ENCODE measurements around the gene SH2D7. TPM values are rescaled to one million over a fixed set of nuclear protein-coding genes. Genes with fewer than 3 reads are reported as not detected.
A peak's percentile ranks its signal among the peaks of the same experiment; 100 is the strongest.
"Not testable (repeated sequence)": the region's sequence is repeated elsewhere in the genome, so short reads cannot be mapped to it uniquely, and the experiment has no call there.

The SH2D7 gene
- polyA plus RNA-seq, 1 donor (not counting 4 experiments of a cell fraction or from before 2014, with no cell fraction given) = not detected

- Histone ChIP-seq H3K79me2 (ENCODE audit: control insufficient read depth, insufficient read depth, low read length) (peaks cover 42% of the 10 kb centered on the region), H2AFZ (ENCODE audit: control insufficient read depth, low read length) (peak overlapping the region; percentile 46), H3K27ac (ENCODE audit: control insufficient read depth, insufficient read depth, low read length) (peak overlapping the region; percentile 57), H3K9me1 (ENCODE audit: control insufficient read depth, extremely low read depth, insufficient read depth, low read length) (no peaks in the 10 kb centered on the region), H3K9me3 (ENCODE audit: control insufficient read depth, low read depth, low read length) (no peaks in the 10 kb centered on the region), H3K36me3 (ENCODE audit: control insufficient read depth in 2 of 2, extremely low read depth in 1 of 2, insufficient read depth in 2 of 2, low read length in 2 of 2) (peaks cover 0 to 3% of the 10 kb centered on the region in 2 experiments), H3K9ac (ENCODE audit: control insufficient read depth, extremely low read depth, insufficient read depth, low read length) (peak overlapping the region; percentile 85), H3K4me2 (ENCODE audit: control insufficient read depth, extremely low read depth, insufficient read depth, low read depth, low read length) (peak overlapping the region; percentile 73), H3K4me3 (ENCODE audit: control insufficient read depth in 2 of 3, extremely low read depth in 1 of 3, insufficient read depth in 2 of 3, low read depth in 1 of 3, low read length in 3 of 3) (peak overlapping the region; percentile 61 to 88 (median 76)), H4K20me1 (ENCODE audit: control insufficient read depth, extremely low read depth, insufficient read depth, low read length) (no peaks in the 10 kb centered on the region), H3K27me3 (ENCODE audit: control insufficient read depth, extremely low read depth, insufficient read depth, low read length) (no peaks in the 10 kb centered on the region), H3K4me1 (ENCODE audit: control insufficient read depth, extremely low read depth, insufficient read depth, low read length) (peaks cover 33% of the 10 kb centered on the region)
- dilution Hi-C loops (cut with MboI; ENCODE audit: extremely low pct_ligation_motif_present, low sequenced_read_pairs) = no loop called here
- FAIRE-seq (no peak), DNase-seq (ENCODE audit: low read depth, low spot score) (no peak)
- no peak for TF ChIP-seq CTCF (optimal IDR thresholded peaks at IDR 0.05 in 1 of 3, IDR thresholded peaks at IDR 0.05 in 1 of 3, conservative IDR thresholded peaks at IDR 0.05 in 1 of 3; ENCODE audit: extremely low read depth in 1 of 3, insufficient read depth in 2 of 3, low read length in 3 of 3)
- TF ChIP-seq EZH2 (IDR thresholded peaks at IDR 0.05; ENCODE audit: low read length) = no peak
Observed at GRCh38 chr15:78149805-78150751, 57.7 kb downstream of the SH2D7 start.

GRCh38 chr15:78151075-78151474 lies 58.7 kb downstream of the SH2D7 start:
- H3K27ac ChIP-seq (ENCODE audit: control insufficient read depth, insufficient read depth, low read length); H3K9me1 ChIP-seq (ENCODE audit: control insufficient read depth, extremely low read depth, insufficient read depth, low read length); DNase-seq (ENCODE audit: low read depth, low spot score); H4K20me1 ChIP-seq (ENCODE audit: control insufficient read depth, extremely low read depth, insufficient read depth, low read length); H2AFZ ChIP-seq (ENCODE audit: control insufficient read depth, low read length); H3K27me3 ChIP-seq (ENCODE audit: control insufficient read depth, extremely low read depth, insufficient read depth, low read length); FAIRE-seq; H3K9me3 ChIP-seq (ENCODE audit: control insufficient read depth, low read depth, low read length); H3K36me3 ChIP-seq (ENCODE audit: control insufficient read depth in 2 of 2, extremely low read depth in 1 of 2, insufficient read depth in 2 of 2, low read length in 2 of 2); H3K4me3 ChIP-seq (ENCODE audit: control insufficient read depth in 2 of 3, extremely low read depth in 1 of 3, insufficient read depth in 2 of 3, low read depth in 1 of 3, low read length in 3 of 3); dilution Hi-C loops (cut with MboI; ENCODE audit: extremely low pct_ligation_motif_present, low sequenced_read_pairs); H3K4me2 ChIP-seq (ENCODE audit: control insufficient read depth, extremely low read depth, insufficient read depth, low read depth, low read length); H3K9ac ChIP-seq (ENCODE audit: control insufficient read depth, extremely low read depth, insufficient read depth, low read length): not testable (repeated sequence)
- peaks cover 42% of the 10 kb centered on the region for H3K79me2 ChIP-seq (ENCODE audit: control insufficient read depth, insufficient read depth, low read length)
- peaks cover 41% of the 10 kb centered on the region for H3K4me1 ChIP-seq (ENCODE audit: control insufficient read depth, extremely low read depth, insufficient read depth, low read length)

Small RNA genes lying within 50 kb of the gene (small RNA-seq; reads per million reads assigned to genes)
- gene RF00092 (ENCODE audit: insufficient read length in 3 of 3, low read depth in 3 of 3, low replicate concordance in 1 of 3) = 0 reads per million in 3 experiments

Other genes with a start within 250 kb of the SH2D7 start
- 17.7 to 27.0 TPM (median 26.1 TPM) in 3 replicates for gene TBC1D2B, start 14.8 kb upstream of the SH2D7 start, polyA plus RNA-seq
- 4.1 to 6.1 TPM (median 4.9 TPM) in 3 replicates for gene CIB2, start 38.9 kb downstream of the SH2D7 start, polyA plus RNA-seq
- gene IDH3A, start 56.8 kb downstream of the SH2D7 start, polyA plus RNA-seq = 59.4 to 118 TPM (median 110 TPM) in 3 replicates
- gene ACSBG1, start 142.0 kb downstream of the SH2D7 start, polyA plus RNA-seq = 0.01 to 0.06 TPM in 2 of 3 replicates, not detected in the other
- 4.1 to 5.7 TPM (median 4.6 TPM) in 3 replicates for gene DNAJA4, start 172.0 kb downstream of the SH2D7 start, polyA plus RNA-seq
- gene SKIC8, start 207.0 kb downstream of the SH2D7 start, polyA plus RNA-seq = 84.5 to 101 TPM (median 86.5 TPM) in 3 replicates
- not detected in 3 replicates for gene CRABP1, start 247.8 kb downstream of the SH2D7 start, polyA plus RNA-seq

All from keratinocyte (primary cell).